ENCODE results near the gene RHEB. TPM values are rescaled to one million over a fixed set of nuclear protein-coding genes. Genes with fewer than 3 reads are reported as not detected.

Gene RHEB
- polyA plus RNA-seq, 5 donors, result 97.7 to 136 (median 110) TPM

DNA sequence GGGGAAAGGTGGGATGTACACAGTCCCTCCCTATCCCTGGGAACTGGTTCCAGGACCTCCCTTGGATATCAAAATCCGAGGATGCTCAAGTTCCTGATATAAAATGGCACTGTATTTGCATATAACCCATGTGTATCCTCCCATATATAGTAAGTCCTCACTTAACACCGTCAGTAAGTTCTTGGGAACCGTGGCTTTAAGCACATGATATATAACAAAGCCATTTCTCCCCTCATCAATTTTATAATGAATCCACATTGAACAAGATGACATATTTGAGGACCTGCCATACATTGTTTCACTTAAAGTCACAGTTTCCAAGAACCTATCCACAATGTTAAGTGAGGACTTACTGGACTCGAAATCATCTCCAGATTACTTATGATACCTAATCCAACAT, 85.1 kb downstream of the RHEB start:
- DNase-seq, result no peak

GRCh38 chr7:151433721-151434400, 85.8 kb downstream of the RHEB start:
- no peak for DNase-seq

DNA sequence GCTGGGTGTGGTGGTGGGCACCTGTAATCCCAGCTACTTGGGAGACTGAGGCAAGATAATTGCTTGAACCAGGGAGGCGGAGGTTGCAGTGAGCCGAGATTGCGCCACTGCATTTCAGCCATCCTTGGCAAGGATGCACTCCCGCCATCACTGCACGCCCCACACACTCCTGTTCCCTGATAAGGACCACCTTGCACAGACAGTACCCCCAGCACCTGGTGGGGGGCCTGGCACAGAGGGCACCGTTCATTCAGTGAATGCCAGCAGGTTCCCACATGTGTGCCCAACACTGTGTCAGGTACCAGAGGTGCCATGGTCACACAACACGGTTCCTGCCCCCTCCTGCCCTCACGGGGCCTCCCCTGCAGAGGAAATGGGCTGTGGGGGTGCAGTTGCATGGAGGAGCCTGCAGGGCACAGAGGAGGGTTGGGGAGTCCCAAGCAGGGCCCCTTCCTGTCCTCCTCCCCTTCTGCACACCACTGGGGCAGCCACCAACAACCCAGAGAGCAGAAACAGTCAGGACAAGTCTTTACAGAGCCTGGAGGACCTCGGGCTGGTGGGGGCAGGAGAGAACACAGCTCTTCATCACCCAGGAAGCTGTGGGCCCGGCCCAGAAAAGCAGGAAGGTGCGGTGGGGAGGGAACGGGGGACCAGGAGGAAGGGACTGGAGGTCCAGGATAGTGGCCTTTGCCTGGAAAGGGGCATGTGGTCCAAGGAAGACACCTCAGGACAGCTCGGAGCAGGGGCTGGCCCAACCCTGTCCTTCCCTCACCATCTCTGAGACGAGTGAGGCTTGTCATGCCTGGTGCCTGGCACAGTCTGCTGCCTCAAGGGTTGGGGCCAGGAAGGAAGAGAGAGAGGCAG, 86.8 kb downstream of the RHEB start:
- DNase-seq, result no peak

DNA sequence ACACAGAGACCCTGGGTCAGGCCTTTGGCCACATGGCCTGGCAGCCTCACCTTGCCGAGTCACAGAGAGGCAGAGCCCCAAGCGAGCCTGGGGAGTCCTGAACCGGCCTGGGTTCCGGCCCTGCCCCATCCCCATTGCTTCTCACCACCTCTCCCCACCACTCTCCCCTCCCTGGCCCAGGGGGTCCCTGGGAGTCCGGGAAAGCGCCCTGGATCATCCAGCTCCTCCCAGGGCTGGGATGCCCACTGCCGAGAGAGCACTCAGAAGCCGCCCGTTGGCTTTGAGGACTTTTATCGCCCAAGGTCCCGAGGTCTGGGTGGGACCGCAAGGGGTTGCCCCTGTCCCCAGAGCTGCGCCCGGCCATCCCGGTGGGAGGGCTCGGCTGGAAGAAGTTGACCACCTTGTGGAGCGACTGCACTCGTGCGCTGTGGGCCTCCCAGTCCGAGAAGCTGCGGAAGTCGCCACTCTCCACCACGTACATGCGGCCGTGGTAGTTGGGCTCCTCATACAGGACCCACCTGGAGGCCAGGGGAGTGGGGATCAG, 87.9 kb downstream of the RHEB start:
- no peak for DNase-seq

GRCh38 chr7:151431281-151431767, 88.4 kb downstream of the RHEB start:
- no peak for DNase-seq

- no peak for DNase-seq
Observed at GRCh38 chr7:151430391-151431205, 89.1 kb downstream of the RHEB start.

- DNase-seq, result no peak
Observed at GRCh38 chr7:151429560-151430331, 89.9 kb downstream of the RHEB start.

DNA sequence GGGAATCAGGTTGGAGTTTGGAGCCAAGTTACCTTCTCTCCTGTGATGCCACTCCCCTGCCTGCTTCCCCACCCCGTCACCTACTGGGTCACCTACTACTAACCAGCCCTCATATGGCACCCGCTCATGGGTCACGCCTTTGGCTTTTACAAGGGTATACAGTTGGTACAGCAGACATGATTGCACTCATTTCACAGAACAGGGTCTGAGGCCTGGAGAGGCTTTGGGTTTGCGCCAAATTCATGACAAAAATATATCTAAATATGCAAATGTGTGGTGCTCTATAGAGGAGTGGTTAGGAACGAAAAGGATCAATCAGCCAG, 90.5 kb downstream of the RHEB start:
- no peak for DNase-seq

GRCh38 chr7:151428378-151429236, 91.1 kb downstream of the RHEB start:
- no peak for DNase-seq

- DNase-seq, result no peak
Observed at GRCh38 chr7:151427705-151428377, 91.9 kb downstream of the RHEB start.

- DNase-seq, result no peak
Observed at GRCh38 chr7:151426904-151427704, 92.6 kb downstream of the RHEB start.

GRCh38 chr7:151426441-151426903, 93.2 kb downstream of the RHEB start:
- DNase-seq, result no peak

- DNase-seq, result no peak
Observed at GRCh38 chr7:151425670-151426440, 93.8 kb downstream of the RHEB start.

DNA sequence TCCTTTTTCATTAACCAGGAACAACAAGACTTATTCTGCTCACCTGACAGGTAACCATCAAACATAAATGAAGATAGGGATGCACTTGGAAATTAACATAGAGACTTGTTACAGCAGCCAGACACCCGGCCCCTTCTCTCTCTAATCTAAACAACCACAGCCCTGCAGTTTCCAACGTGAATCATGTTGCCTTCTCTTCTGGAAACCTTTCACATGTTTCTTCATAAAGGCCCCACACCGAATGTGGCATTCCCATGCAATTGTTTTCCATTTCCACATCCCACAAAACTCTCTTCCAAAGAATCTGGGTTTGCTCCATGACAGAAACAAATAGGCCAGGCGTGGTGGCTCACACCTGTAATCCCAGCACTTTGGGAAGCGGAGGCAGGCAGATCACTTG, 94.9 kb downstream of the RHEB start:
- DNase-seq, result no peak

DNA sequence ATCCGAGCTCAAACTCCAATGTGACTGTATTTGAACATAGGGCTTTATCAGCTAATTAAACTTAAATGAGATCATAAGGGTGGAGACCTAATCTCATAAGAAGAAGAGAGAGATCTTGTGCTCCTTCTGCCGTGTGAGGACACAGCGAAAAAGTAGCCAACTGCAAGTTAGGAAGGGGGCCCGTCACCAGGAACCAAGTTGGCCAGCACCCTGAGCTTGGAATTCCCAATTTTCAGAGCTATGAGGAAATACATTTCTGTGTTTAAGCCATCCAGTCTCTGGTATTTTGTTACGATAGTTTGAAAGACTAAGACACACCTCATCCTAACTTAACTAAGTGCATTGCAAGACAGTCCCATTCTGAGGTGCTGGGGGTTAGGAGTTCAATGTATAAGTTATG, 95.8 kb downstream of the RHEB start:
- DNase-seq, result no peak

GRCh38 chr7:151423226-151423625, 96.5 kb downstream of the RHEB start:
- no peak for DNase-seq

GRCh38 chr7:151422212-151422611, 97.5 kb downstream of the RHEB start:
- DNase-seq, result no peak

DNA sequence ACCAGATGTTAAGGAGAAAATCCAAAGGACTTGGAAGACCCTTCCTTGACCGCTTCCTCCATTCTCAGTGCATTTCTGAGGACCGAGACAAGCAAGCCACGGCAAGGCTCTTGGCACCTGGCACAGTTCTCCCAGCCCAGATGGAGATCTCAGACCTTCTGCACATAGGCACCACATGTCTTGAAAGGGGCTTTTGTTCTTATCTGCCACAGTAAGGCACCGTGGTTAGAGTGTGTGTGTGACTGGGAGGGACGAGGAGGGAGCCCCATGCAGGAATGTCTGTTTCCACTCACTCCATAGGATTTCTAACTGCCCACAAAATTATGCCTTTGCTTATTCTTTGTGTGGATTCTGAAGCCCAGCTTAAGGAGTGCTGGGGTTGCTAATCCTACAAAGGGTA, 99.6 kb downstream of the RHEB start:
- no peak for DNase-seq
